Neuronal stem cell (in vitro differentiated cells): ENCODE measurements around the gene SLC30A9.

Experiments
- DNase-seq: peaks from one replicate; pipeline ENCODE4 v3.0.0-alpha.2; 2013; ENCODE audit warnings: low spot score
- H2AFZ ChIP-seq: one replicate; pipeline ENCODE4 v1.6.1; 2013; ENCODE audit warnings: mild to moderate bottlenecking, low read length, inconsistent platforms
- H2AK5ac ChIP-seq: 2 replicates; pipeline ENCODE4 v1.6.1; 2013; ENCODE audit warnings: low read depth, mild to moderate bottlenecking, inconsistent platforms, low read length, moderate library complexity, mixed read lengths
- H2BK120ac ChIP-seq: 2 replicates; pipeline ENCODE4 v1.6.1; 2013; ENCODE audit warnings: low read depth, mild to moderate bottlenecking, inconsistent platforms, low read length, moderate library complexity, mixed read lengths
- H2BK12ac ChIP-seq: one replicate; pipeline ENCODE4 v1.6.1; 2013; ENCODE audit warnings: low read length, inconsistent platforms
- H2BK15ac ChIP-seq: 2 replicates; pipeline ENCODE4 v1.6.1; 2013; ENCODE audit warnings: mild to moderate bottlenecking, low read length, inconsistent platforms, mixed read lengths
- H2BK5ac ChIP-seq: one replicate; pipeline ENCODE4 v1.6.1; 2013; ENCODE audit warnings: inconsistent platforms, mild to moderate bottlenecking, low read length, moderate library complexity
- H3K14ac ChIP-seq: one replicate; pipeline ENCODE4 v1.6.1; 2013; ENCODE audit warnings: low read length, inconsistent platforms
- H3K18ac ChIP-seq: 2 replicates; pipeline ENCODE4 v1.6.1; 2013; ENCODE audit warnings: low read length, inconsistent platforms
- H3K23ac ChIP-seq: 2 replicates; pipeline ENCODE4 v1.6.1; 2013; ENCODE audit warnings: low read depth, mild to moderate bottlenecking, mixed read lengths, low read length, inconsistent platforms; ENCODE audit not compliant: poor library complexity
- H3K27ac ChIP-seq: replicated peaks from 3 replicates; pipeline ENCODE4 v1.5.1; 2013; ENCODE audit warnings: low read length, inconsistent platforms
- H3K27me3 ChIP-seq, 3 experiments: 2 replicates each; pipeline ENCODE4 v1.6.1; 2013; ENCODE audit warnings: low read length in 3 of 3, mild to moderate bottlenecking in 2 of 3, inconsistent platforms in 1 of 3, low read depth in 1 of 3, mixed read lengths in 1 of 3, moderate library complexity in 1 of 3; ENCODE audit not compliant: control insufficient read depth in 3 of 3, insufficient read depth in 3 of 3
- H3K36me3 ChIP-seq, 2 donors: replicated peaks in 1 of 2; 2 replicates each; pipeline ENCODE4 v1.6.1; 2013; ENCODE audit warnings: low read length in 2 of 2; ENCODE audit not compliant: control insufficient read depth in 2 of 2, insufficient read depth in 2 of 2
- H3K4ac ChIP-seq: 2 replicates; pipeline ENCODE4 v1.6.1; 2013; ENCODE audit warnings: inconsistent platforms, mild to moderate bottlenecking, low read length, moderate library complexity
- H3K4me1 ChIP-seq, 2 donors: 1 replicate in 1 of 2; 2 replicates in 1 of 2; pipeline ENCODE4 v1.6.1; 2013; ENCODE audit warnings: low read length in 2 of 2, low read depth in 1 of 2; ENCODE audit not compliant: control insufficient read depth in 2 of 2, insufficient read depth in 1 of 2
- H3K4me2 ChIP-seq: one replicate; pipeline ENCODE4 v1.6.1; 2013; ENCODE audit warnings: mild to moderate bottlenecking, low read length, inconsistent platforms; ENCODE audit not compliant: insufficient read depth, poor library complexity, severe bottlenecking
- H3K4me3 ChIP-seq, 2 donors: 2 replicates each; pipeline ENCODE4 v1.5.1; 2013; ENCODE audit warnings: low read length in 2 of 2, mild to moderate bottlenecking in 2 of 2, inconsistent platforms in 1 of 2, moderate library complexity in 1 of 2
- H3K79me1 ChIP-seq: one replicate; pipeline ENCODE4 v1.6.1; 2013; ENCODE audit warnings: low read depth, mild to moderate bottlenecking, inconsistent platforms, low read length, moderate library complexity
- H3K9ac ChIP-seq: one replicate; pipeline ENCODE4 v1.6.1; 2013; ENCODE audit warnings: mild to moderate bottlenecking, low read depth, low read length, inconsistent platforms; ENCODE audit not compliant: poor library complexity
- H3K9me3 ChIP-seq, 2 donors: replicated peaks in 1 of 2; 2 replicates each; pipeline versions ENCODE3 to v1.6.1; 2013; ENCODE audit warnings: low read length in 2 of 2, mild to moderate bottlenecking in 2 of 2, inconsistent platforms in 1 of 2, low read depth in 1 of 2, mixed read lengths in 1 of 2, moderate library complexity in 1 of 2; ENCODE audit not compliant: control insufficient read depth in 2 of 2, insufficient read depth in 1 of 2
- H4K8ac ChIP-seq: one replicate; pipeline ENCODE4 v1.6.1; 2013; ENCODE audit warnings: low read depth, mild to moderate bottlenecking, inconsistent platforms, low read length, moderate library complexity
- H4K91ac ChIP-seq: one replicate; pipeline ENCODE4 v1.6.1; 2013; ENCODE audit warnings: low read length, low read depth, mild to moderate bottlenecking, inconsistent platforms; ENCODE audit not compliant: poor library complexity
- WGBS, 2 donors: extraction: QIAGEN DNeasy Blood & Tissue Kit; methylation state at CpG; one replicate each; pipeline ENCODE4 v1.1.7; 2013; ENCODE audit warnings: missing lambda C conversion rate in 2 of 2, mixed read lengths in 1 of 2; ENCODE audit not compliant: insufficient read length in 2 of 2, insufficient replicate concordance in 1 of 2; ENCODE audit errors: extremely low coverage in 2 of 2; 5-methylcytosine and 5-hydroxymethylcytosine counted together

Gene SLC30A9

GRCh38 chr4:41989994-41990364 lies 351 bp upstream of the SLC30A9 start:
- Histone ChIP-seq H2AFZ (peak overlapping the region; percentile 90), H3K4ac (no peak overlapping the region), H2BK12ac (no peak overlapping the region), H2AK5ac (no peak overlapping the region), H3K27ac (no peak overlapping the region), H2BK5ac (no peak overlapping the region), H4K91ac (no peak overlapping the region), H3K14ac (no peak overlapping the region), H3K4me1 (peaks cover 3 to 10% of the 10 kb centered on the region in 2 donors), H4K8ac (no peak overlapping the region), H3K9ac (peak overlapping the region; percentile 71), H3K18ac (no peak overlapping the region), H3K27me3 (no peaks in the 10 kb centered on the region), H2BK15ac (no peak overlapping the region), H3K4me2 (peak overlapping the region; percentile 83), H3K23ac (peak overlapping the region; percentile 62), H3K4me3 (peak overlapping the region; percentile 89 to 98), H2BK120ac (no peak overlapping the region), H3K79me1 (peaks cover 8% of the 10 kb centered on the region), H3K9me3 (no peaks in the 10 kb centered on the region), H3K36me3 (no peaks in the 10 kb centered on the region)
- DNase-seq, result no peak
- WGBS, 2 donors, result no CpG with 5 or more reads among the region's 12 CpGs

- Histone ChIP-seq H4K91ac (no peak overlapping the region), H2BK5ac (no peak overlapping the region), H3K4me3 (peak overlapping the region in 1 of 2 donors; percentile 25), H3K9ac (no peak overlapping the region), H3K18ac (no peak overlapping the region), H2BK120ac (no peak overlapping the region), H3K23ac (no peak overlapping the region), H3K4me1 (peaks cover 3 to 10% of the 10 kb centered on the region in 2 donors), H3K4ac (no peak overlapping the region), H2BK12ac (no peak overlapping the region), H3K27me3 (no peaks in the 10 kb centered on the region), H3K9me3 (no peaks in the 10 kb centered on the region), H2BK15ac (no peak overlapping the region), H3K4me2 (no peak overlapping the region), H3K27ac (no peak overlapping the region), H2AK5ac (no peak overlapping the region), H3K36me3 (peaks cover 0 to 5% of the 10 kb centered on the region in 2 donors), H4K8ac (no peak overlapping the region), H2AFZ (no peak overlapping the region), H3K14ac (no peak overlapping the region), H3K79me1 (peaks cover 11% of the 10 kb centered on the region)
- DNase-seq, result no peak
- WGBS, 2 donors, result no CpG with 5 or more reads among the region's 10 CpGs
Measured at GRCh38 chr4:41991916-41992767, 1.8 kb downstream of the SLC30A9 start.

DNA sequence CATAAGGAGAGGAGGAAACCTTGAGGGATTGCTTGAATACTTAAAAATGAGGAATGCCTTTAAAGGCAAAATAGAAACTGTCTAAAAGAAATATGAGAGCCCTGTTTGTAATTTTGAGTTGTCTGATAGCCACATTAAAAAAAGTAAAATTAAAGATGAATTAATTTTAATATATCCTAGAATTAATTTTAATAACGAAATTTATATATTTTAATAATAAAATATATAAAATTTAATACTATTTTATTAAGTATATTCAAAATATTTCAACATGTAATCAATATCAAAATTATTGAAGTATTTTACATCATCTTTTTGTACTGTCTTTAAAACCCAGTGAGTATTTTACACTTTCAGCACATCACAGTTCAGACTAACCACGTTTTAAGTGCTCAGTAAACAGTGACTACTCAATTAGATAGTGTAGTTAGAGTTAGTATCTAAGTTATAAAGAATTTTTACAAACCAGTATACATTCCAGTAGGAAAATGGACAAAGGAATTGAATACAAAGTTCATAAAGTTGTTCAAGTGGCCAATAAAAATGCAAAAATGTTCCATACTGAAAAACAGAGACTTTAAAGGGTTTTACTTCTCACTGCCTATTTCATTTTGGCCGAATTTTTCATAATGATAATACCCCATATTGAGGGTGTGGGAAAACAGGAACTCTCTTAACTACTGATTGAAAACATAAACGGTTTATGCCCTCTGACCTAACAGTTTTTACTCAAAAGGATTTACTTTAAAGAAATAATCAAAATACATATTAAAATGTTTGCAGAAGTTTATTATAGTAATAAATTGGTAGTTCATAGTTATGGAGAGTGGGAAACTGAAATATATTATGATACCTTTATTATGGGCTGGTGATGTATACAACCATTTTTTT lies 2.9 kb downstream of the SLC30A9 start:
- Histone ChIP-seq H3K9ac (no peak overlapping the region), H3K4me2 (no peak overlapping the region), H3K4me1 (peaks cover 3 to 10% of the 10 kb centered on the region in 2 donors), H2BK12ac (no peak overlapping the region), H3K4ac (no peak overlapping the region), H3K27me3 (no peaks in the 10 kb centered on the region), H3K9me3 (no peaks in the 10 kb centered on the region), H2AK5ac (no peak overlapping the region), H3K14ac (no peak overlapping the region), H3K36me3 (peaks cover 0 to 10% of the 10 kb centered on the region in 2 donors), H2AFZ (no peak overlapping the region), H3K4me3 (no peak overlapping the region), H4K91ac (no peak overlapping the region), H3K23ac (no peak overlapping the region), H4K8ac (no peak overlapping the region), H3K27ac (no peak overlapping the region), H3K79me1 (peaks cover 11% of the 10 kb centered on the region), H2BK120ac (no peak overlapping the region), H2BK15ac (no peak overlapping the region), H2BK5ac (no peak overlapping the region), H3K18ac (no peak overlapping the region)
- WGBS, 2 donors, result no CpG with 5 or more reads among the region's 4 CpGs
- DNase-seq, result no peak

- no peak overlapping the region for H2AK5ac ChIP-seq
- no peak for DNase-seq
- no CpG with 5 or more reads among the region's 3 CpGs for WGBS, 2 donors
Measured at GRCh38 chr4:41994461-41994985, 4.2 kb downstream of the SLC30A9 start.

More at GRCh38 chr4:41994461-41994985, 4.2 kb downstream of the SLC30A9 start:
- no peak overlapping the region for H4K91ac ChIP-seq
- no peaks in the 10 kb centered on the region for H3K9me3 ChIP-seq
- H3K27ac ChIP-seq, result no peak overlapping the region
- no peak overlapping the region for H3K18ac ChIP-seq
- no peak overlapping the region for H3K4me2 ChIP-seq
- no peak overlapping the region for H3K9ac ChIP-seq
- H4K8ac ChIP-seq, result no peak overlapping the region
- no peak overlapping the region for H2BK12ac ChIP-seq
- no peak overlapping the region for H3K14ac ChIP-seq
- H3K27me3 ChIP-seq, result no peaks in the 10 kb centered on the region
- H2BK15ac ChIP-seq, result no peak overlapping the region
- H3K79me1 ChIP-seq, result peaks cover 11% of the 10 kb centered on the region
- no peak overlapping the region for H3K4me3 ChIP-seq
- H2BK120ac ChIP-seq, result no peak overlapping the region
- peaks cover 3 to 10% of the 10 kb centered on the region in 2 donors for H3K4me1 ChIP-seq
- H3K4ac ChIP-seq, result no peak overlapping the region
- H2BK5ac ChIP-seq, result no peak overlapping the region
- H3K36me3 ChIP-seq, result peaks cover 0 to 20% of the 10 kb centered on the region in 2 donors
- no peak overlapping the region for H2AFZ ChIP-seq
- H3K23ac ChIP-seq, result no peak overlapping the region
